GM12801 (cell line): ENCODE data around the gene SLC7A14.

ENCODE experiments used
- TF ChIP-seq, protein P1 (sequence below): IDR thresholded peaks from one replicate; pipeline ENCODE4 v1.5.1; 2011; ENCODE audit warnings: control low read depth; ENCODE audit not compliant: insufficient read length; ENCODE audit errors: extremely low read depth

The SLC7A14 gene

DNA sequence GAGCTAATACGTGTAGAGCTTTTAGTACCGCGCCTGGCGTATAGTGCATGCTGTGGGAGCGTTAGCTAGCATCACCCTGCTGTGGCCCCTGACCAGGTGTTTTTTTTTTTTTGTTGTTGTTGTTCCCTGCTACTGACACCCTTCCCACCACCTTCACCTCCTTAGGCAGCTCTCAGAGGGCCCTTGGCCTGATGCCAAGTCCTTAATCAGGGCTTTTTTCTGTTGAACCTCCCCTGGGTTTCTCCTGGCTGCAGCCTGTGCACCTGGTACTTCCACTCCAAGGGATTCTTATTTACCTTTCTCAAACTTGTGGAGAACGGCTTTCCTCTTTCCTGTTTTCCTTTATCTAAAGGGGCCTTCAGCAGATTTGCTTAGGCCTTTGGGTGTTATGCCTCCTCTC lies 53.3 kb downstream of the SLC7A14 start:
- TF ChIP-seq, protein P1, sequence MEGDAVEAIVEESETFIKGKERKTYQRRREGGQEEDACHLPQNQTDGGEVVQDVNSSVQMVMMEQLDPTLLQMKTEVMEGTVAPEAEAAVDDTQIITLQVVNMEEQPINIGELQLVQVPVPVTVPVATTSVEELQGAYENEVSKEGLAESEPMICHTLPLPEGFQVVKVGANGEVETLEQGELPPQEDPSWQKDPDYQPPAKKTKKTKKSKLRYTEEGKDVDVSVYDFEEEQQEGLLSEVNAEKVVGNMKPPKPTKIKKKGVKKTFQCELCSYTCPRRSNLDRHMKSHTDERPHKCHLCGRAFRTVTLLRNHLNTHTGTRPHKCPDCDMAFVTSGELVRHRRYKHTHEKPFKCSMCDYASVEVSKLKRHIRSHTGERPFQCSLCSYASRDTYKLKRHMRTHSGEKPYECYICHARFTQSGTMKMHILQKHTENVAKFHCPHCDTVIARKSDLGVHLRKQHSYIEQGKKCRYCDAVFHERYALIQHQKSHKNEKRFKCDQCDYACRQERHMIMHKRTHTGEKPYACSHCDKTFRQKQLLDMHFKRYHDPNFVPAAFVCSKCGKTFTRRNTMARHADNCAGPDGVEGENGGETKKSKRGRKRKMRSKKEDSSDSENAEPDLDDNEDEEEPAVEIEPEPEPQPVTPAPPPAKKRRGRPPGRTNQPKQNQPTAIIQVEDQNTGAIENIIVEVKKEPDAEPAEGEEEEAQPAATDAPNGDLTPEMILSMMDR = no peak

DNA sequence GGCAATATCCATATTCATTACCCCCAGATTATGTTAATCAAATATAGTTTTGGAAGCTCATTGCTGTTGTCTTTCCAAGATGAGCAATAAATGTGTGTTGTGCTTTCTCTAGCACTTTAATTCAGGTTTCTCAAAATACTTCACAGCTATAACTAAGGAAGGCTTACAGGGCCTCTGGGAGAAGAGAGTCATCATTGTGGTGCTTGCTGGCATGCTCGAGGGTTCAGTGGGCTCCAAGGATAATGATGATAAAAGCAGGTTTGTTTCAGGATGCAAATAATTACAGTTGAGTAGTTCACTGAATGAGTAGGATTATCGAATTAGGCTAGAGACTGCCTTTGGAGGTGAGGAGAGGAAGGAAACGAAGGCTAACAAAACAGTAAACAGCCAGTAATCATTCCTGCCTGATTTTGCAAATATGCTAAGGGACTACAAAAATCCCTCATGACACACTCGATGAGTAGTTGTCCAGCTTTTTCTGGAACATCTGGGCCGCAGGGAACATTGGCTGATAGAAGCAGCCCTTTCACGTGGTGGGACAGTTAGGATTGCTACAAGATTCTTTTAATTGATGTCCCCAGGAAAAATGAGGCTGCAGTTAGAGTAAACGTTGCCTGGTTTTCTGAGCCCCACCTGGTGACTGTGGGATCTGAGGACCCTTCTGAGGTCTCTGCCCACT lies 54.1 kb downstream of the SLC7A14 start:
- TF ChIP-seq, protein P1 = no peak

DNA sequence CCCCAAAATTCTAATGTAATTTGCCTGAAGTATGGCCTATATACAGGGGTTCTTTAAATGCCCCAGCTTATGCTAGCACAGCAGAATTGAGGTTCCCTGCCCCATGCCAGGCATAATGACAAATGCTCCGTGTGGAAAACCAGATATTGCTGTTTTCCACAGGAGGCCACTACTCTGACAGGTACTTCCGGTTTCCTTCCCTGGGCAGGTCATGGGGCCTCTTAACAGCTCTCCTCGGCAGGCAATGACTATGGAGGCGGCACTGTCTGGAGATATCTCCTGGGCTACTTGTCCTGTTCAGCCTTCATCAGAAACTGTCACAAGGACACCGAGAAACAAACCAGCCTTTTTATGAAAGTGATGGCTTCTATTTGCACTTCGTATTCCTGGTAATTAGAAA lies 54.8 kb downstream of the SLC7A14 start:
- TF ChIP-seq, protein P1 = no peak

DNA sequence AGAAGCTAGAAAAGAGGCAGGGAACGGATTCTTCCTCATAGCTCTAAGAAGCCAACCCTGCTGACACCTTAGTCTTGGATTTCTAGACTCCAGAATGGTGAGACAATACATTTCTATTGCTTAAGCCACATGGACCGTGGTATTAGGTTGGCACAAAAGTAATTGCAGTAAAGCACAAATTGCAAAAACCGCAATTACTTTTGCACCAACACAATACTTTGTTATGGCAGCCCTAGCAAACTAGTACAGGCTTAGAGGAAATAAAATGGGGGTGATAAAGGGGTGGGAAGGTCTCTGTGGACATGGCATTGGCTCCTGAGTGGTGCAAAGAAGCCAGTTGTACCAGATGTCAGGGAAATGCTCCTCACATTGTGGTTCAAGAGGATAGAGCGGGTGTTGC lies 56.0 kb downstream of the SLC7A14 start:
- TF ChIP-seq, protein P1 = no peak

DNA sequence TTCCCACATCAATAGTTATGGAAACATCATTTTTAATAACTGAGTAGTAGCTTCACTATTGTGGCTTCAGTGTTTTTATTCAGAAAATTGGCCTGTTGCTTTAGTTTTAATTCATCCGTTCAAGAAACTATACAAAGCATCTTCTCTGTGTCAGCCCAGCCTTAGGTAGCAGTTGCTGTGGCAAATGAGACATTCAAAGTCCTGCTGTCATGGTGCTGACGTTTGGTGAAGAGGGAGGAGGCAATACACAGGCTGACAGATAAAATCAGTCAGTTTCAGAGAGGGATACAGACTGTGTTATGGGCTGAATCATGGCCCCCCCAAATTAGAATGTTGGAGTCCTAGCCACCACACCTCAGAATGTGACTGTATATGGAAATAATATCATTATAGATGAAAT lies 56.5 kb downstream of the SLC7A14 start:
- TF ChIP-seq, protein P1 = no peak

DNA sequence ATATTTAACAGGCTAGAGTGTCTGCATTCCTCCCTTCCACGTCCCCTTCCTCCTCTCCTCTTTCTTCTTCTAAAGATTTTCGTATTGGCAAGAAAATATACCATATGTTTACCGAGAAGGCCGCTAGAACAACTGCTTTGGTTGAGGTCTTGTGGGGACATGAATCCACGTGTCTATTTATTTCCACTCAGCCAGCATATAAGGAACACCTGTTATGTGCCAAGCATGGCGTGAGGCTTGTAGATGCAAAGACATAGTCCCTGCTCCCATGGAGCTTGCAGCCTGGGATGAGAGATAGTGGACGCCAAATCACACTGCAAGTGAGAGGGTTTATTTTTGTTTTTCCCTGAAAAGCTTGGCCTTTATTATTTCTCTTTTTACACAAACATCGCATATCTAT lies 57.1 kb downstream of the SLC7A14 start:
- TF ChIP-seq, protein P1 = no peak

DNA sequence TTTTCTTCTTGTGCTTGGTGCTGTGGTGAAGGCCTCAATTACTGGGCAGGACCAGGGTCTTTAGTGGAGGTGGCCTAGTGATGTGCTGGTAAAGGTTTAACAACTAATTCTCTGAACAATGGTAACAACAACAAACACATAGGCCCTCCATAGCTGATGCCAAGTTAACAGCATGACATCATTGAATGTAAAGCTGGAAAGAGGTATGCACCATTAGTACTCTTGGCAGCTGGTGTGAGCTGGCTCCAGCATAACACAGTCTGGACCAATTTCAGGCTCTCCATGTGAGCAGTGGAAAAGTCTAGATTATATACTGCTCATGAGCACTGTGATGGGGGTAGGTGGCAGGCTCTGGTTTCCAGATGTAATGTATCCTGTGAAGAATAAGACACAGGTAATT lies 61.8 kb downstream of the SLC7A14 start:
- TF ChIP-seq, protein P1 = no peak

DNA sequence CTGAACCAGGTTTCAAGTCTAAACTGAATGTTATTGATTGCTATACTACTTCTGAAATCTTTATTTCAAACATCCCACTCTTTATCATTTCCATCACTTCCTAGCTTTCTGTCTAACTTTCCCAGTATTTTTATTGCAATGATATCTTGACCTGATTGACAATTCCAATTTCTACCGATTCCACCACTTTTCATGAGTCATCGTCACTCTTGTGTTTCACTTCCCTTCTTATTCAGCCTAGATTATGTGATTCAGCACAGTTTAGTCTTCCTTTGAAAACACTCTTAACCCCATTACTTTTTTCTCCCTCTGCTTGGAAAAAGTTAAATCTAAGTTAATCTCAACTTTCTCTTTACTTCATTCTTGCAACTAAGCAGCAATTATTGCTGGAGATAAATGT lies 62.6 kb downstream of the SLC7A14 start:
- TF ChIP-seq, protein P1 = no peak
